ENCODE measurements around the gene JAM3.

DNA sequence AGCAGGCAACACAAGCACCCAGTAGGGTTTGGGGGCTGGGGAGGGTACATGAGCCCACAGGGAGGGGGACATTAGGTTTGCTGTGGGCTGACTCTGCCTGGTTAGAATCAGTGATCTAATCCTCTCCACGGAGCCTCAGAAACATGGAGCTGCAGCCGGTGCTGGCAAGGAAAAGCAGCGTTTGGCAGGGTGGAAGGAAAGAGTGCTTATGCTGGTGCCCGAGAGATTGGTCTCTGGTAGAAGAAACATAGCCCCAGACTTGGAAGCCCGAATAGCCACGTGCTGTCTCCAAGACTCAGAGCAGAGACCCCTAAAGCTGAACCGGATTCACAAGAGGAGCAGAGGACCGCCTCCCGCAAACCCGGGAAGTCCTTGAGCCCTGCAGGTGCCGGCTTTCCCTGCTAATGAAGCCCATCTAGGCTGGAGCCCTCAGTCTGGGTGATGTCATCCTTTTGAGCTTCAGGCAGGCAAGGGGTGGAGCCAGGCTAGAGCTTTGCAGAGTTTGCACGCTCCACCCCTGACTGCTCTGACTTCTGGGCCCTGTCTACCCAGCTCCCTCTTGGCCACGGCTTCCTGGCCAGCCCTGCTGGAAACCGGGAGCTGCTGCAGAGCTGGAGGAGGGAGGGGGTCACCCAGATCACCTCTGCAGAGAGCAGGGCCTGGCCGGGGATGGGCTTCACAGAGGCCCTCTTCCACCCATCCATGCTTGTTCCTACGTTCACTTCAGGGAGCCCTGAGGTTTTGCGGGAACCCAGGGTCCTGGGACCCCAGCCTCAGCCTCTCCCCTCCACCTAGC is 35.0 kb upstream of the JAM3 start:
- TF ChIP-seq POLR2A (IDR thresholded peaks at IDR 0.05) (peak in 1 of 2 donors; percentile 72), EP300 (IDR thresholded peaks at IDR 0.05) (peak in 1 of 2 donors; percentile 81)
- TF ChIP-seq, protein P1, sequence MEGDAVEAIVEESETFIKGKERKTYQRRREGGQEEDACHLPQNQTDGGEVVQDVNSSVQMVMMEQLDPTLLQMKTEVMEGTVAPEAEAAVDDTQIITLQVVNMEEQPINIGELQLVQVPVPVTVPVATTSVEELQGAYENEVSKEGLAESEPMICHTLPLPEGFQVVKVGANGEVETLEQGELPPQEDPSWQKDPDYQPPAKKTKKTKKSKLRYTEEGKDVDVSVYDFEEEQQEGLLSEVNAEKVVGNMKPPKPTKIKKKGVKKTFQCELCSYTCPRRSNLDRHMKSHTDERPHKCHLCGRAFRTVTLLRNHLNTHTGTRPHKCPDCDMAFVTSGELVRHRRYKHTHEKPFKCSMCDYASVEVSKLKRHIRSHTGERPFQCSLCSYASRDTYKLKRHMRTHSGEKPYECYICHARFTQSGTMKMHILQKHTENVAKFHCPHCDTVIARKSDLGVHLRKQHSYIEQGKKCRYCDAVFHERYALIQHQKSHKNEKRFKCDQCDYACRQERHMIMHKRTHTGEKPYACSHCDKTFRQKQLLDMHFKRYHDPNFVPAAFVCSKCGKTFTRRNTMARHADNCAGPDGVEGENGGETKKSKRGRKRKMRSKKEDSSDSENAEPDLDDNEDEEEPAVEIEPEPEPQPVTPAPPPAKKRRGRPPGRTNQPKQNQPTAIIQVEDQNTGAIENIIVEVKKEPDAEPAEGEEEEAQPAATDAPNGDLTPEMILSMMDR (IDR thresholded peaks at IDR 0.05), result no peak
